HEK293 (cell line): Measurements from ENCODE around the gene CYP1B1.

ENCODE experiments used
- GFI1B ChIP-seq: fragments of 450-650 bp; formaldehyde crosslinking; IDR thresholded peaks from 2 replicates; pipeline ENCODE4 v1.5.1; 2016; ENCODE audit warnings: missing biosample characterization, missing genetic modification characterization
- GLI4 ChIP-seq: fragments of 450-650 bp; formaldehyde crosslinking; IDR thresholded peaks from 2 replicates; pipeline ENCODE4 v1.5.1; 2016; ENCODE audit warnings: missing biosample characterization, missing genetic modification characterization
- HOXD13 ChIP-seq: sonication (generic); formaldehyde crosslinking; IDR thresholded peaks from 2 replicates; pipeline ENCODE4 v1.8.0; 2022; ENCODE audit warnings: missing genetic modification reagents, borderline replicate concordance
- OVOL3 ChIP-seq: fragments of 450-650 bp; formaldehyde crosslinking; IDR thresholded peaks from 2 replicates; pipeline ENCODE4 v1.5.1; 2016; ENCODE audit warnings: missing biosample characterization, missing genetic modification characterization
- REPIN1 ChIP-seq: fragments of 450-650 bp; formaldehyde crosslinking; IDR thresholded peaks from 2 replicates; pipeline ENCODE4 v1.5.1; 2017; ENCODE audit warnings: missing biosample characterization, missing genetic modification characterization, low read depth
- SCRT1 ChIP-seq: fragments of 450-650 bp; formaldehyde crosslinking; IDR thresholded peaks from 2 replicates; pipeline ENCODE4 v1.5.1; 2016; ENCODE audit warnings: missing biosample characterization, missing genetic modification characterization, borderline replicate concordance
- SP7 ChIP-seq: fragments of 450-650 bp; formaldehyde crosslinking; IDR thresholded peaks from 2 replicates; pipeline ENCODE4 v1.5.1; 2016; ENCODE audit warnings: missing biosample characterization, missing genetic modification characterization
- TCF7L2 ChIP-seq: IDR thresholded peaks from 2 replicates; pipeline ENCODE4 v1.6.1; 2011; ENCODE audit warnings: low read depth, mild to moderate bottlenecking, inconsistent platforms, low read length, moderate library complexity, borderline replicate concordance
- ZBTB20 ChIP-seq: fragments of 450-650 bp; formaldehyde crosslinking; IDR thresholded peaks from 2 replicates; pipeline ENCODE4 v1.5.1; 2016; ENCODE audit warnings: missing biosample characterization, missing genetic modification characterization
- ZFHX2 ChIP-seq: fragments of 450-650 bp; formaldehyde crosslinking; conservative IDR thresholded peaks from 2 replicates; pipeline ENCODE4 v1.5.1; 2016; ENCODE audit warnings: missing biosample characterization, missing genetic modification characterization
- ZNF114 ChIP-seq: fragments of 450-650 bp; formaldehyde crosslinking; IDR thresholded peaks from 2 replicates; pipeline ENCODE4 v1.5.0; 2017; ENCODE audit warnings: missing biosample characterization, missing genetic modification characterization
- ZNF138 ChIP-seq: fragments of 450-650 bp; formaldehyde crosslinking; IDR thresholded peaks from 2 replicates; pipeline ENCODE4 v1.5.1; 2016; ENCODE audit warnings: missing biosample characterization, missing genetic modification characterization, borderline replicate concordance
- ZNF157 ChIP-seq: fragments of 450-650 bp; formaldehyde crosslinking; IDR thresholded peaks from 2 replicates; pipeline ENCODE4 v1.5.1; 2016; ENCODE audit warnings: missing biosample characterization, missing genetic modification characterization
- ZNF184 ChIP-seq: fragments of 450-650 bp; IDR thresholded peaks from 2 replicates; pipeline ENCODE4 v1.5.1; 2018; ENCODE audit warnings: missing biosample characterization, mild to moderate bottlenecking, missing genetic modification characterization
- ZNF202 ChIP-seq: fragments of 450-650 bp; formaldehyde crosslinking; IDR thresholded peaks from 2 replicates; pipeline ENCODE4 v1.5.1; 2016; ENCODE audit warnings: missing biosample characterization, missing genetic modification characterization, borderline replicate concordance
- ZNF214 ChIP-seq: fragments of 450-650 bp; formaldehyde crosslinking; IDR thresholded peaks from 2 replicates; pipeline ENCODE4 v1.5.1; 2017; ENCODE audit warnings: missing biosample characterization, mild to moderate bottlenecking, missing genetic modification characterization, borderline replicate concordance
- ZNF239 ChIP-seq: fragments of 450-650 bp; formaldehyde crosslinking; IDR thresholded peaks from 2 replicates; pipeline ENCODE4 v1.5.1; 2016; ENCODE audit warnings: missing biosample characterization, missing genetic modification characterization
- ZNF266 ChIP-seq: fragments of 450-650 bp; formaldehyde crosslinking; IDR thresholded peaks from 2 replicates; pipeline ENCODE4 v1.5.1; 2016; ENCODE audit warnings: missing biosample characterization, missing genetic modification characterization, low read depth
- ZNF274 ChIP-seq, 2 experiments: fragments of 200-500 bp in 1 of 2; fragments of 450-650 bp in 1 of 2; sonication (Bioruptor generic) in 1 of 2; formaldehyde crosslinking in 1 of 2; IDR thresholded peaks; 2 replicates each; pipeline versions ENCODE4 v1.5.1 to v1.6.1; 2014 to 2016; ENCODE audit warnings: borderline replicate concordance in 1 of 2, inconsistent platforms in 1 of 2, low read length in 1 of 2, missing biosample characterization in 1 of 2, missing genetic modification characterization in 1 of 2
- ZNF302 ChIP-seq: fragments of 450-650 bp; formaldehyde crosslinking; IDR thresholded peaks from 2 replicates; pipeline ENCODE4 v1.5.1; 2016; ENCODE audit warnings: missing biosample characterization, missing genetic modification characterization, low read depth
- ZNF473 ChIP-seq: fragments of 450-650 bp; formaldehyde crosslinking; IDR thresholded peaks from 2 replicates; pipeline ENCODE4 v1.5.1; 2017; ENCODE audit warnings: missing biosample characterization, missing genetic modification characterization
- ZNF510 ChIP-seq: fragments of 450-650 bp; formaldehyde crosslinking; IDR thresholded peaks from 2 replicates; pipeline ENCODE4 v1.5.1; 2018; ENCODE audit warnings: mild to moderate bottlenecking, missing genetic modification characterization, missing biosample characterization; ENCODE audit not compliant: insufficient replicate concordance
- ZNF529 ChIP-seq: fragments of 450-650 bp; formaldehyde crosslinking; IDR thresholded peaks from 2 replicates; pipeline ENCODE4 v1.5.1; 2017; ENCODE audit warnings: missing genetic modification characterization, missing biosample characterization; ENCODE audit not compliant: insufficient replicate concordance
- ZNF530 ChIP-seq: fragments of 450-650 bp; formaldehyde crosslinking; IDR thresholded peaks from 2 replicates; pipeline ENCODE4 v1.5.1; 2016; ENCODE audit warnings: low read depth, missing biosample characterization, missing genetic modification characterization
- ZNF544 ChIP-seq: fragments of 450-650 bp; formaldehyde crosslinking; IDR thresholded peaks from 2 replicates; pipeline ENCODE4 v1.5.0; 2017; ENCODE audit warnings: missing biosample characterization, missing genetic modification characterization
- ZNF560 ChIP-seq: fragments of 450-650 bp; formaldehyde crosslinking; IDR thresholded peaks from 2 replicates; pipeline ENCODE4 v1.5.1; 2017; ENCODE audit warnings: missing biosample characterization, missing genetic modification characterization, borderline replicate concordance
- ZNF585B ChIP-seq: fragments of 450-650 bp; formaldehyde crosslinking; IDR thresholded peaks from 2 replicates; pipeline ENCODE4 v1.5.1; 2016; ENCODE audit warnings: missing biosample characterization, missing genetic modification characterization
- ZNF623 ChIP-seq: fragments of 450-650 bp; formaldehyde crosslinking; IDR thresholded peaks from 2 replicates; pipeline ENCODE4 v1.5.1; 2016; ENCODE audit warnings: missing biosample characterization, missing genetic modification characterization
- ZNF626 ChIP-seq: fragments of 450-650 bp; sonication (Bioruptor Pico); formaldehyde crosslinking; IDR thresholded peaks from 2 replicates; pipeline ENCODE4 v1.5.1; 2018; ENCODE audit warnings: missing biosample characterization, missing genetic modification characterization, inconsistent platforms
- ZNF830 ChIP-seq: fragments of 450-650 bp; IDR thresholded peaks from 2 replicates; pipeline ENCODE4 v1.5.0; 2018; ENCODE audit warnings: missing biosample characterization, missing genetic modification characterization, low read depth, mild to moderate bottlenecking, moderate library complexity
- TF ChIP-seq, protein P1 (sequence below): fragments of 450-650 bp; formaldehyde crosslinking; IDR thresholded peaks from 2 replicates; pipeline ENCODE4 v1.5.1; 2016; ENCODE audit warnings: missing biosample characterization, missing genetic modification characterization
- TF ChIP-seq, protein P2 (sequence below): fragments of 450-650 bp; formaldehyde crosslinking; IDR thresholded peaks from 2 replicates; pipeline ENCODE4 v1.5.1; 2016; ENCODE audit warnings: missing biosample characterization, missing genetic modification characterization
- TF ChIP-seq, protein P3 (sequence below): fragments of 450-650 bp; formaldehyde crosslinking; IDR thresholded peaks from 2 replicates; pipeline ENCODE4 v1.5.1; 2017; ENCODE audit warnings: missing biosample characterization, mild to moderate bottlenecking, missing genetic modification characterization, moderate library complexity
- TF ChIP-seq, protein P4 (sequence below): fragments of 450-650 bp; formaldehyde crosslinking; IDR thresholded peaks from 2 replicates; pipeline ENCODE4 v1.5.1; 2016; ENCODE audit warnings: missing biosample characterization, missing genetic modification characterization

CYP1B1 gene

DNA sequence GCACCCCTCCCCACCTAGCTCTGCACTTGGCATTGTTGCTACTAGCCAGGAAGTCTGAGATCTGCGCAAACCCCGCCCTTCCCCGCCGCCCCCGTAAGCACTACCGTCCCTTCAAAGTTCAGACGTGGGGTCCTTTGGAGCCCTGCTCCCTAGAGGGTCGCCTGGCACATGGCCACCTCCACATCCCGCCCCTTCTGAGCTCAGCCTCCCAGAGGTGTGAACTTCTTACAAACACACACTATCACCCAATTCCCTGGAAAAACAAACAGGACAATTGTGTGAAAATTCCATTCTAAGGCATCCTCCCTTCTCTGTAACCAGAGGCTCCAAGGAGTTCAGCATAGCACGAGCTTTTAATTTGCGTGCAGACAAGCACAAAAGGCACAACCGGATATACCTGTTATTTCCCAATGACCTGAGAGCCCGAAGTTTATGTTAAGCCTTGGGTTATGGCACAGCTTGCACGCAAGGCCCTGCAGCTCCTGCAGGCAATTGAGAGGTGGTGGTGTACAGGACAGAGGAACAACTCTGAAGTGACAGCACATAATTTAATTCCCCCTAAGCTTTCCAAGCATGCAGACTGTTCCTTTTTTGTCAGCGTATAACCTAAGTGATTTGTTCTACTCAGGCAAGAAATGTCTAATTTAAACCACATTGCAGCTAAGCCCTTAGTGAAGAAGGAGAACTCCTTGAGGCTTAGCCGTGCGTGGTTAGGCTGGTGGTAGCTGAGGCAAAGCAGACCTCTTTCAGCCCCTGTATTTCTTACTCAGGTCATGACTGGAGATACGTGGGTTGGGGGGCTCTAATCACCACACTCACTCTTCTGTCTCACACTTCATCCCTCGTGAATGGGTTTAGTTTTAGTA is 20.3 kb upstream of the CYP1B1 start (continued):
- TF ChIP-seq ZNF266 (tag by site-specific recombination): no peak
- TF ChIP-seq ZBTB20 (tag by site-specific recombination): no peak
- no peak for TF ChIP-seq ZNF626 (tag by site-specific recombination)
- TF ChIP-seq ZNF830: no peak
- TF ChIP-seq, protein P1, sequence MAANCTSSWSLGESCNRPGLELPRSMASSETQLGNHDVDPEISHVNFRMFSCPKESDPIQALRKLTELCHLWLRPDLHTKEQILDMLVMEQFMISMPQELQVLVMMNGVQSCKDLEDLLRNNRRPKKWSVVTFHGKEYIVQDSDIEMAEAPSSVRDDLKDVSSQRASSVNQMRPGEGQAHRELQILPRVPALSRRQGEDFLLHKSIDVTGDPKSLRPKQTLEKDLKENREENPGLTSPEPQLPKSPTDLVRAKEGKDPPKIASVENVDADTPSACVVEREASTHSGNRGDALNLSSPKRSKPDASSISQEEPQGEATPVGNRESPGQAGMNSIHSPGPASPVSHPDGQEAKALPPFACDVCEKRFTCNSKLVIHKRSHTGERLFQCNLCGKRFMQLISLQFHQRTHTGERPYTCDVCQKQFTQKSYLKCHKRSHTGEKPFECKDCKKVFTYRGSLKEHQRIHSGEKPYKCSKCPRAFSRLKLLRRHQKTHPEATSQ (tag by site-specific recombination): no peak
- peak; percentile 93 for TF ChIP-seq TCF7L2
- TF ChIP-seq HOXD13: peak; percentile 47; the same call in 1 of the 2 replicates
- TF ChIP-seq, protein P2, sequence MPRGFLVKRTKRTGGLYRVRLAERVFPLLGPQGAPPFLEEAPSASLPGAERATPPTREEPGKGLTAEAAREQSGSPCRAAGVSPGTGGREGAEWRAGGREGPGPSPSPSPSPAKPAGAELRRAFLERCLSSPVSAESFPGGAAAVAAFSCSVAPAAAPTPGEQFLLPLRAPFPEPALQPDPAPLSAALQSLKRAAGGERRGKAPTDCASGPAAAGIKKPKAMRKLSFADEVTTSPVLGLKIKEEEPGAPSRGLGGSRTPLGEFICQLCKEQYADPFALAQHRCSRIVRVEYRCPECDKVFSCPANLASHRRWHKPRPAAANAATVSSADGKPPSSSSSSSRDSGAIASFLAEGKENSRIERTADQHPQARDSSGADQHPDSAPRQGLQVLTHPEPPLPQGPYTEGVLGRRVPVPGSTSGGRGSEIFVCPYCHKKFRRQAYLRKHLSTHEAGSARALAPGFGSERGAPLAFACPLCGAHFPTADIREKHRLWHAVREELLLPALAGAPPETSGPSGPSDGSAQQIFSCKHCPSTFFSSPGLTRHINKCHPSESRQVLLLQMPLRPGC: 0 out of 2 replicates have a peak, but pooled peaks have one; percentile 44
- TF ChIP-seq OVOL3: peak; percentile 96
- peak; percentile 93 for TF ChIP-seq SP7 (tag by site-specific recombination)
- peak; percentile 54; the same call in 1 of the 2 replicates for TF ChIP-seq ZFHX2 (tag by site-specific recombination)
- no peak for TF ChIP-seq ZNF302 (tag by site-specific recombination)
- TF ChIP-seq ZNF214 (tag by site-specific recombination): no peak
- no peak for TF ChIP-seq ZNF560 (tag by site-specific recombination)
- TF ChIP-seq SCRT1 (tag by site-specific recombination): peak; percentile 75; the same call in 1 of the 2 replicates
- no peak for TF ChIP-seq ZNF623
- no peak for TF ChIP-seq ZNF239
- no peak for TF ChIP-seq GFI1B (tag by site-specific recombination)
- TF ChIP-seq GLI4 (tag by site-specific recombination): no peak
- no peak for TF ChIP-seq ZNF138 (tag by site-specific recombination)
- no peak for TF ChIP-seq ZNF544 (tag by site-specific recombination)
- TF ChIP-seq ZNF274 (IDR thresholded peaks at IDR 0.05; ENCODE audit: low read length): no peak
- no peak for TF ChIP-seq ZNF274 (tag by site-specific recombination; IDR thresholded peaks at IDR 0.05; ENCODE audit: borderline replicate concordance)
- no peak for TF ChIP-seq ZNF585B
- TF ChIP-seq, protein P3, sequence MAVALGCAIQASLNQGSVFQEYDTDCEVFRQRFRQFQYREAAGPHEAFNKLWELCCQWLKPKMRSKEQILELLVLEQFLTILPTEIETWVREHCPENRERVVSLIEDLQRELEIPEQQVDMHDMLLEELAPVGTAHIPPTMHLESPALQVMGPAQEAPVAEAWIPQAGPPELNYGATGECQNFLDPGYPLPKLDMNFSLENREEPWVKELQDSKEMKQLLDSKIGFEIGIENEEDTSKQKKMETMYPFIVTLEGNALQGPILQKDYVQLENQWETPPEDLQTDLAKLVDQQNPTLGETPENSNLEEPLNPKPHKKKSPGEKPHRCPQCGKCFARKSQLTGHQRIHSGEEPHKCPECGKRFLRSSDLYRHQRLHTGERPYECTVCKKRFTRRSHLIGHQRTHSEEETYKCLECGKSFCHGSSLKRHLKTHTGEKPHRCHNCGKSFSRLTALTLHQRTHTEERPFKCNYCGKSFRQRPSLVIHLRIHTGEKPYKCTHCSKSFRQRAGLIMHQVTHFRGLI (tag by site-specific recombination): no peak
- no peak for TF ChIP-seq ZNF473
- TF ChIP-seq, protein P4, sequence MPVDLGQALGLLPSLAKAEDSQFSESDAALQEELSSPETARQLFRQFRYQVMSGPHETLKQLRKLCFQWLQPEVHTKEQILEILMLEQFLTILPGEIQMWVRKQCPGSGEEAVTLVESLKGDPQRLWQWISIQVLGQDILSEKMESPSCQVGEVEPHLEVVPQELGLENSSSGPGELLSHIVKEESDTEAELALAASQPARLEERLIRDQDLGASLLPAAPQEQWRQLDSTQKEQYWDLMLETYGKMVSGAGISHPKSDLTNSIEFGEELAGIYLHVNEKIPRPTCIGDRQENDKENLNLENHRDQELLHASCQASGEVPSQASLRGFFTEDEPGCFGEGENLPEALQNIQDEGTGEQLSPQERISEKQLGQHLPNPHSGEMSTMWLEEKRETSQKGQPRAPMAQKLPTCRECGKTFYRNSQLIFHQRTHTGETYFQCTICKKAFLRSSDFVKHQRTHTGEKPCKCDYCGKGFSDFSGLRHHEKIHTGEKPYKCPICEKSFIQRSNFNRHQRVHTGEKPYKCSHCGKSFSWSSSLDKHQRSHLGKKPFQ (tag by site-specific recombination): peak; percentile 97
- no peak for TF ChIP-seq ZNF530 (tag by site-specific recombination)
- no peak for TF ChIP-seq ZNF510 (tag by site-specific recombination)
- TF ChIP-seq ZNF184 (tag by site-specific recombination): no peak
- TF ChIP-seq REPIN1 (tag by site-specific recombination): no peak
- no peak for TF ChIP-seq ZNF529 (tag by site-specific recombination)
- TF ChIP-seq ZNF202 (tag by site-specific recombination): no peak
- no peak for TF ChIP-seq ZNF114
- TF ChIP-seq ZNF157 (tag by site-specific recombination): no peak
